HCT116 (cell line): ENCODE measurements around the gene ASCL5. TPM values are rescaled to one million over a fixed set of nuclear protein-coding genes. Genes with fewer than 3 reads are reported as not detected.

Experiments
- ATAC-seq: fragments of 200-7000 bp; cut with Tn5 transposase; 2 replicates; pipeline ENCODE4 v1.9.1; 2020; ENCODE audit warnings: mild to moderate bottlenecking, moderate library complexity
- BruUV-seq: library from RNA; stranded (reverse); fragments of 400-500 nt; replicated peaks from 2 replicates; lab custom pipeline; 2021; lab: Mats Ljungman, UMichigan
- CTCF ChIA-PET: fragments of 300-600 bp; sonication (Branson Sonifier 250); formaldehyde crosslinking; loops from one replicate; lab custom pipeline; 2021; ENCODE audit warnings: antibody characterized with exemption; lab: Charles Lee
- POLR2A ChIA-PET: fragments of 300-600, 350-600 bp; sonication (Branson Sonifier 250); formaldehyde crosslinking; loops from one replicate; lab custom pipeline; 2021; ENCODE audit warnings: antibody characterized with exemption; lab: Charles Lee
- RAD21 ChIA-PET, 2 experiments: fragments of 300-600 bp; sonication (Branson Sonifier 250); formaldehyde crosslinking; loops; one replicate each; lab custom pipeline; 2023; ENCODE audit warnings: low total read pairs in 2 of 2; ENCODE audit not compliant: uncharacterized antibody in 2 of 2, unreplicated experiment in 2 of 2, low non-redundant PET in 1 of 2; lab: Charles Lee
- DNase-seq: peaks from one replicate; pipeline ENCODE4 v3.0.0-alpha.2; 2010; ENCODE audit warnings: low read depth, low spot score
- H2AFZ ChIP-seq: fragments of 200-600 bp; shearing (Covaris generic), sonication (generic); 2 replicates; pipeline ENCODE4 v1.6.1; 2017; ENCODE audit warnings: low read depth, mixed run types, mixed read lengths, antibody characterized with exemption, low read length; ENCODE audit not compliant: poor library complexity, severe bottlenecking
- H3K27ac ChIP-seq: 2 replicates; pipeline ENCODE4 v1.5.1; 2012; ENCODE audit warnings: low read depth, low read length
- H3K27me3 ChIP-seq: fragments of 200-600 bp; sonication (generic); 2 replicates; pipeline ENCODE4 v1.6.1; 2016; ENCODE audit warnings: mixed run types, low read length, mixed read lengths; ENCODE audit not compliant: insufficient read depth
- H3K36me3 ChIP-seq, 2 experiments: fragments of 200-500 bp in 1 of 2; fragments of 200-600 bp in 1 of 2; sonication (Bioruptor generic) in 1 of 2; sonication (generic) in 1 of 2; 2 replicates each; pipeline versions ENCODE4 v1.5.1 to v1.6.1; 2014 to 2016; ENCODE audit warnings: low read length in 2 of 2, inconsistent platforms in 1 of 2, mixed read lengths in 1 of 2, mixed run types in 1 of 2; ENCODE audit not compliant: insufficient read depth in 2 of 2, control insufficient read depth in 1 of 2
- H3K4me1 ChIP-seq, 2 experiments: fragments of 200-600 bp in 1 of 2; sonication (generic) in 1 of 2; 2 replicates each; pipeline versions ENCODE4 v1.5.1 to v1.6.1; 2012 to 2017; ENCODE audit warnings: low read length in 2 of 2, inconsistent platforms in 1 of 2, mild to moderate bottlenecking in 1 of 2, mixed read lengths in 1 of 2, mixed run types in 1 of 2, moderate library complexity in 1 of 2; ENCODE audit not compliant: insufficient read depth in 2 of 2, control insufficient read depth in 1 of 2
- H3K4me2 ChIP-seq: fragments of 200-600 bp; sonication (generic); 2 replicates; pipeline ENCODE4 v1.6.1; 2017; ENCODE audit warnings: mixed run types, low read length, mixed read lengths
- H3K4me3 ChIP-seq, 2 experiments: fragments of 200-600 bp in 1 of 2; sonication (generic) in 1 of 2; replicated peaks in 1 of 2; 2 replicates each; pipeline ENCODE4 v1.5.1; 2011 to 2016; ENCODE audit warnings: low read length in 2 of 2, control low read depth in 1 of 2, low read depth in 1 of 2, mild to moderate bottlenecking in 1 of 2, mixed read lengths in 1 of 2, mixed run types in 1 of 2
- H3K79me2 ChIP-seq: fragments of 200-600 bp; sonication (generic); 2 replicates; pipeline ENCODE4 v1.6.1; 2017; ENCODE audit warnings: mild to moderate bottlenecking, mixed run types, low read length, moderate library complexity, mixed read lengths; ENCODE audit not compliant: insufficient read depth
- H3K9ac ChIP-seq: fragments of 200-600 bp; sonication (generic); 2 replicates; pipeline ENCODE4 v1.6.1; 2016; ENCODE audit warnings: low read length, mixed read lengths
- H3K9me2 ChIP-seq: fragments of 200-600 bp; sonication (generic), shearing (Covaris generic); 2 replicates; pipeline ENCODE4 v1.6.1; 2017; ENCODE audit warnings: mixed run types, mild to moderate bottlenecking, moderate library complexity; ENCODE audit not compliant: insufficient read depth
- H3K9me3 ChIP-seq, 2 experiments: fragments of 200-500 bp in 1 of 2; fragments of 200-600 bp in 1 of 2; sonication (Bioruptor generic) in 1 of 2; sonication (generic) in 1 of 2; 2 replicates each; pipeline ENCODE4 v1.6.1; 2014 to 2017; ENCODE audit warnings: low read length in 2 of 2, mixed read lengths in 2 of 2, inconsistent platforms in 1 of 2, low read depth in 1 of 2, mild to moderate bottlenecking in 1 of 2, mixed run types in 1 of 2, moderate library complexity in 1 of 2; ENCODE audit not compliant: control insufficient read depth in 1 of 2, insufficient read depth in 1 of 2
- H4K20me1 ChIP-seq: fragments of 200-600 bp; sonication (generic), shearing (Covaris generic); 2 replicates; pipeline ENCODE4 v1.6.1; 2017; ENCODE audit warnings: mixed run types, mild to moderate bottlenecking, moderate library complexity; ENCODE audit not compliant: insufficient read depth
- CEBPB ChIP-seq: IDR thresholded peaks from 2 replicates; pipeline ENCODE4 v1.6.1; 2012; ENCODE audit warnings: low read depth
- EZH2 ChIP-seq: fragments of 200-600 bp; sonication (generic); IDR thresholded peaks from 2 replicates; pipeline ENCODE4 v1.6.1; 2017; ENCODE audit warnings: antibody characterized with exemption, mixed run types
- EZH2phosphoT487 ChIP-seq: fragments of 200-600 bp; IDR thresholded peaks from 2 replicates; pipeline ENCODE4 v1.6.1; 2018; ENCODE audit warnings: antibody characterized with exemption, borderline replicate concordance
- SIN3A ChIP-seq: IDR thresholded peaks from 2 replicates; pipeline ENCODE4 v1.6.1; 2012; ENCODE audit warnings: low read depth
- YY1 ChIP-seq: IDR thresholded peaks from 2 replicates; pipeline ENCODE4 v1.6.1; 2011; ENCODE audit warnings: low read length, low read depth, moderate library complexity, mild to moderate bottlenecking; ENCODE audit not compliant: insufficient replicate concordance; ENCODE audit errors: extremely low read depth
- ZFX ChIP-seq: fragments of 450-650 bp; IDR thresholded peaks from 2 replicates; pipeline ENCODE4 v1.6.1; 2017
- ZNF274 ChIP-seq: fragments of 200-500 bp; sonication (Bioruptor generic); IDR thresholded peaks from 2 replicates; pipeline ENCODE4 v1.6.1; 2014; ENCODE audit warnings: mild to moderate bottlenecking, low read depth, low read length, inconsistent platforms
- intact Hi-C: fragments of 100-400 bp; cut with micrococcal nuclease; formaldehyde crosslinking; loops from 2 replicates; pipeline ENCODE4 v1.10.0; 2022
- total RNA-seq: library from RNA; stranded (reverse); gene quantifications from one replicate; pipeline ENCODE4 v1.2.1, GENCODE V29; 2021; ENCODE audit not compliant: unreplicated experiment
- TF ChIP-seq, protein P1 (sequence below): IDR thresholded peaks from 2 replicates; pipeline ENCODE4 v1.6.1; 2012
- TF ChIP-seq, protein P2 (sequence below): IDR thresholded peaks from 2 replicates; pipeline ENCODE4 v1.6.1; 2012; ENCODE audit warnings: low read depth

Gene ASCL5
- total RNA-seq, 1 experiment from 2014 or later, result 0.15 TPM

DNA sequence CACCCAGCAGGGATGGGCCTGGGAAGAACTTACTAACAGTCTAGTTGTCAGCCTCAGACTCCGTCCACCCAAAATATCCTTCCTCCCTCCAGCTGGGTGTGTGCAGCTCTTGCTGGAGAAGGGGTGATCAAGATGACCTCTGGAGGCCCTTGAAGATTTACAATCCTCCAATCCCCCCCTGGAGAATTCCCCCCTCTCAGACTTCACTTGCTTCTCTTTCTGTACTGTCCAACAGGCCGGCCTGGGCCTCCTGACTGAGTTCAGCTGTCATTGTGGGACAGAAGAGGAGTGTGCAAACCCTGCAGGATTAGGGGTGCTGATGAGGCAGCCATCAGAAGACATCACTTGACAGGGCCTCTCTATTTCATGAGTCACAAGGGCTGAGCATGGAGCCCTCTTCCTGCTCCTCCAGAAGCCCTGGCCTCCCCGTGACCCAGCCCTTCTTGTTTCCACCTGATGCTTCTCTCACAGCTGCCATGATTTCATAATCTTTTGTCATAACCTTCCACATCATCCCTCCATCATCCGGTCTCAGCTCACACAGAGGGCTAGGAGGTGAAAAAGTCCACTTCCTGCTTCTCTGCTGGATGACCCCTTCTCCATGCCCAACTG is 46.1 kb upstream of the ASCL5 start:
- H4K20me1 ChIP-seq, result no peaks in the 10 kb centered on the region
- DNase-seq (no peak), ATAC-seq (no peak)
- H3K27ac ChIP-seq, result no peak overlapping the region
- no peak overlapping the region for H3K4me3 ChIP-seq
- no peaks in the 10 kb centered on the region for H3K9me3 ChIP-seq
- no peaks in the 10 kb centered on the region for H3K27me3 ChIP-seq
- no peaks in the 10 kb centered on the region for H3K36me3 ChIP-seq
- POLR2A ChIA-PET, result no interaction called here
- BruUV-seq, result no TSS peak
- H2AFZ ChIP-seq, result no peak overlapping the region
- TF ChIP-seq SIN3A (no peak), ZNF274 (no peak), EZH2 (no peak), CEBPB (no peak), EZH2phosphoT487 (no peak), ZFX (no peak), YY1 (no peak)
- TF ChIP-seq, protein P1, sequence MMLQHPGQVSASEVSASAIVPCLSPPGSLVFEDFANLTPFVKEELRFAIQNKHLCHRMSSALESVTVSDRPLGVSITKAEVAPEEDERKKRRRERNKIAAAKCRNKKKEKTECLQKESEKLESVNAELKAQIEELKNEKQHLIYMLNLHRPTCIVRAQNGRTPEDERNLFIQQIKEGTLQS, result no peak
- TF ChIP-seq, protein P2, sequence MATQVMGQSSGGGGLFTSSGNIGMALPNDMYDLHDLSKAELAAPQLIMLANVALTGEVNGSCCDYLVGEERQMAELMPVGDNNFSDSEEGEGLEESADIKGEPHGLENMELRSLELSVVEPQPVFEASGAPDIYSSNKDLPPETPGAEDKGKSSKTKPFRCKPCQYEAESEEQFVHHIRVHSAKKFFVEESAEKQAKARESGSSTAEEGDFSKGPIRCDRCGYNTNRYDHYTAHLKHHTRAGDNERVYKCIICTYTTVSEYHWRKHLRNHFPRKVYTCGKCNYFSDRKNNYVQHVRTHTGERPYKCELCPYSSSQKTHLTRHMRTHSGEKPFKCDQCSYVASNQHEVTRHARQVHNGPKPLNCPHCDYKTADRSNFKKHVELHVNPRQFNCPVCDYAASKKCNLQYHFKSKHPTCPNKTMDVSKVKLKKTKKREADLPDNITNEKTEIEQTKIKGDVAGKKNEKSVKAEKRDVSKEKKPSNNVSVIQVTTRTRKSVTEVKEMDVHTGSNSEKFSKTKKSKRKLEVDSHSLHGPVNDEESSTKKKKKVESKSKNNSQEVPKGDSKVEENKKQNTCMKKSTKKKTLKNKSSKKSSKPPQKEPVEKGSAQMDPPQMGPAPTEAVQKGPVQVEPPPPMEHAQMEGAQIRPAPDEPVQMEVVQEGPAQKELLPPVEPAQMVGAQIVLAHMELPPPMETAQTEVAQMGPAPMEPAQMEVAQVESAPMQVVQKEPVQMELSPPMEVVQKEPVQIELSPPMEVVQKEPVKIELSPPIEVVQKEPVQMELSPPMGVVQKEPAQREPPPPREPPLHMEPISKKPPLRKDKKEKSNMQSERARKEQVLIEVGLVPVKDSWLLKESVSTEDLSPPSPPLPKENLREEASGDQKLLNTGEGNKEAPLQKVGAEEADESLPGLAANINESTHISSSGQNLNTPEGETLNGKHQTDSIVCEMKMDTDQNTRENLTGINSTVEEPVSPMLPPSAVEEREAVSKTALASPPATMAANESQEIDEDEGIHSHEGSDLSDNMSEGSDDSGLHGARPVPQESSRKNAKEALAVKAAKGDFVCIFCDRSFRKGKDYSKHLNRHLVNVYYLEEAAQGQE, result no peak
- TF ChIP-seq, all 23 proteins: peak for 0
- Histone ChIP-seq H3K4me2 (no peak overlapping the region), H3K9me2 (no peaks in the 10 kb centered on the region), H3K4me1 (peaks cover 9 to 16% of the 10 kb centered on the region in 2 experiments), H3K79me2 (no peaks in the 10 kb centered on the region), H3K9ac (no peak overlapping the region)
- ChIA-PET CTCF (no interaction called here), RAD21 (no interaction called here)
- intact Hi-C loops, result no loop called here
